Upper lobe of right lung (tissue), 1 donor: ENCODE measurements around the gene COX4I2. TPM values are rescaled to one million over a fixed set of nuclear protein-coding genes. Genes with fewer than 3 reads are reported as not detected.

ENCODE experiments used
- ATAC-seq: fragments of 200-7000 bp; cut with Tn5 transposase; one replicate; pipeline ENCODE4 v1.9.1; 2020; ENCODE audit warnings: mild to moderate bottlenecking, moderate library complexity
- DNase-seq: peaks from one replicate; pipeline ENCODE4 v3.0.0-alpha.2; 2020
- H3K27ac ChIP-seq: fragments of 200-600 bp; one replicate; pipeline ENCODE4 v1.8.0; 2022
- H3K27me3 ChIP-seq: fragments of 200-600 bp; one replicate; pipeline ENCODE4 v1.8.0; 2022; ENCODE audit warnings: mild to moderate bottlenecking
- H3K36me3 ChIP-seq: fragments of 200-600 bp; one replicate; pipeline ENCODE4 v1.8.0; 2022
- H3K4me1 ChIP-seq: fragments of 200-600 bp; one replicate; pipeline ENCODE4 v1.8.0; 2022
- H3K4me3 ChIP-seq: fragments of 200-600 bp; one replicate; pipeline ENCODE4 v1.8.0; 2022; ENCODE audit warnings: mild to moderate bottlenecking
- H3K9me3 ChIP-seq: fragments of 200-600 bp; one replicate; pipeline ENCODE4 v1.8.0; 2022
- CTCF ChIP-seq: fragments of 200-600 bp; IDR thresholded peaks from one replicate; pipeline ENCODE4 v1.8.0; 2022; ENCODE audit warnings: antibody characterized with exemption
- intact Hi-C: fragments of 100-400 bp; cut with DNase I; formaldehyde crosslinking; loops from one replicate; pipeline ENCODE4 v1.11.0; 2022
- total RNA-seq: library from RNA; stranded (reverse); fragmentation: NEBNext Ultra II Directional; extraction: Animal tissue kit (Norgen Biotek cat#: 25700); gene quantifications from one replicate; pipeline ENCODE4 v1.2.1, GENCODE V29; 2021
- donor health status: DM: no; HTN: yes; CAD: no; lungs with severe emphysema.

Gene COX4I2
- total RNA-seq, 1 donor from 2014 or later, result 19.1 TPM

GRCh38 chr20:31602779-31603441, 34.8 kb upstream of the COX4I2 start:
- H3K27ac ChIP-seq, result peak overlapping the region; percentile 95
- no peak for TF ChIP-seq CTCF

GRCh38 chr20:31603822-31604566, 33.7 kb upstream of the COX4I2 start:
- peak overlapping the region; percentile 95 for H3K27ac ChIP-seq
- intact Hi-C loops, result no loop called here

More at GRCh38 chr20:31602779-31603441, 34.8 kb upstream of the COX4I2 start:
- intact Hi-C loops, result no loop called here
- Histone ChIP-seq H3K4me1 (peaks cover 14% of the 10 kb centered on the region), H3K9me3 (no peaks in the 10 kb centered on the region), H3K4me3 (no peak overlapping the region), H3K36me3 (peaks cover 8% of the 10 kb centered on the region), H3K27me3 (no peaks in the 10 kb centered on the region)
- ATAC-seq (no peak), DNase-seq (no peak)

GRCh38 chr20:31604567-31605030, 33.1 kb upstream of the COX4I2 start:
- DNase-seq, result no peak
- intact Hi-C loops, result no loop called here
- peaks cover 29% of the 10 kb centered on the region for H3K4me1 ChIP-seq

More at GRCh38 chr20:31603822-31604566, 33.7 kb upstream of the COX4I2 start:
- ATAC-seq, result peak; percentile 67
- Histone ChIP-seq H3K9me3 (no peaks in the 10 kb centered on the region), H3K4me1 (peaks cover 23% of the 10 kb centered on the region), H3K4me3 (peak overlapping the region; percentile 88), H3K36me3 (peaks cover 8% of the 10 kb centered on the region), H3K27me3 (no peaks in the 10 kb centered on the region)
- DNase-seq, result peak; percentile 97
- no peak for TF ChIP-seq CTCF

GRCh38 chr20:31605031-31605901, 32.4 kb upstream of the COX4I2 start, which contains the start of gene ID1:
Gene ID1, plus strand, starts transcription at chr20:31605289. Its CDS starts 99 bp downstream, at chr20:31605388.
- Histone ChIP-seq H3K36me3 (peaks cover 8% of the 10 kb centered on the region), H3K4me1 (peaks cover 33% of the 10 kb centered on the region), H3K4me3 (peak within 1 kb of the TSS; percentile 88), H3K27me3 (no peaks in the 10 kb centered on the region), H3K9me3 (no peaks in the 10 kb centered on the region), H3K27ac (peak within 1 kb of the TSS; percentile 95)
- TF ChIP-seq CTCF, result no peak
- intact Hi-C loops, result no loop called here
- peak; percentile 97 for DNase-seq
- peak; percentile 82 for ATAC-seq

More at GRCh38 chr20:31604567-31605030, 33.1 kb upstream of the COX4I2 start:
- Histone ChIP-seq H3K4me3 (peak overlapping the region; percentile 88), H3K27ac (peak overlapping the region; percentile 95), H3K27me3 (no peaks in the 10 kb centered on the region), H3K9me3 (no peaks in the 10 kb centered on the region), H3K36me3 (peaks cover 8% of the 10 kb centered on the region)
- no peak for TF ChIP-seq CTCF
- ATAC-seq, result no peak
